Measurements from ENCODE around the gene SETD3. TPM values are rescaled to one million over a fixed set of nuclear protein-coding genes. Genes with fewer than 3 reads are reported as not detected.
A peak's percentile ranks its signal among the peaks of the same experiment; 100 is the strongest.

SETD3 gene
- total RNA-seq, 2 experiments from 2014 or later: 52.6 to 54.5 TPM

DNA sequence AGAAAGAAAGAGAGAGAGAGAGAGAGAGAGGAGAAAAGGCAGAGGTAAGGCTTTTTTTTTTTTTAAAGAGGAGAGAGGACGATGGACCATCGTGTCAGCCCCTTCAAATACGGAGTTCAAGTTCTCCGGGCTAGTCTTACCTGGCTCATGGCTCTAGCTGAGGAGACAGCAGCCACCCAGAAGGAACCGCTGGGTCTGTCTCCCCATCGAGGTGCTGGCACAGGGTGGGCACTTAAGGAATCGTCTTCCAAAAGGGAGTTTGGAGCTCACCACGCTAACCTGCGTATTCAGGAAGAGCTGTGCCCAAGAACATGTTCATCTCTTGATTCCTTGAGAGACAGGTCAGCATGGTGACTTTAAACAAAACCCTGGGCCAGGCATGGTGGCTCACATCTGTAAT lies 102.7 kb downstream of the SETD3 start:
- Mint-ChIP-seq H3K4me3 (no peak overlapping the region), H3K36me3 (no peaks in the 10 kb centered on the region), H3K4me1 (no peaks in the 10 kb centered on the region), H3K27me3 (peaks cover 38% of the 10 kb centered on the region), H3K9me3 (no peaks in the 10 kb centered on the region), H3K27ac (no peak overlapping the region)
- DNase-seq: no peak

DNA sequence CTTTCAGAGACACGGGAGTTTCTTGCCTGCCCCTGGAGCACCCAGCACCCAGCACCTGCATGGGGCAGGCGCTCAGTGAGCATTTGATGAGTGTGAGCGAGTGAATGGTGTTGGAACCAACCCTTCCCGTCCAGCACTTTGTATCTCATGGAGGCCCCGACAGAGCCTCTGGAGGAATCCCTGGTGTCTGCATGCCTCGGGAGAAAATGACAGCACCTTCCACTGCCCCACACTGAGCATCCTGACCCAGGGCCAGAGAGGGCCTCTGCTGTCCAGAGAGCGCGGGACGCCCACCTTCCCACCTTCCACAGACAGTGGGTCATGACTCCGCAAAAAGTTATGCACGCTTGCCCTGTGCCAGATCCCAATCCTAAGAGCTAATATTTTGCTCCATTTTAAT lies 105.7 kb downstream of the SETD3 start:
- Mint-ChIP-seq H3K4me1 (no peaks in the 10 kb centered on the region), H3K27me3 (peaks cover 31% of the 10 kb centered on the region), H3K9me3 (no peaks in the 10 kb centered on the region), H3K27ac (no peak overlapping the region), H3K36me3 (no peaks in the 10 kb centered on the region), H3K4me3 (no peak overlapping the region)
- DNase-seq: no peak

DNA sequence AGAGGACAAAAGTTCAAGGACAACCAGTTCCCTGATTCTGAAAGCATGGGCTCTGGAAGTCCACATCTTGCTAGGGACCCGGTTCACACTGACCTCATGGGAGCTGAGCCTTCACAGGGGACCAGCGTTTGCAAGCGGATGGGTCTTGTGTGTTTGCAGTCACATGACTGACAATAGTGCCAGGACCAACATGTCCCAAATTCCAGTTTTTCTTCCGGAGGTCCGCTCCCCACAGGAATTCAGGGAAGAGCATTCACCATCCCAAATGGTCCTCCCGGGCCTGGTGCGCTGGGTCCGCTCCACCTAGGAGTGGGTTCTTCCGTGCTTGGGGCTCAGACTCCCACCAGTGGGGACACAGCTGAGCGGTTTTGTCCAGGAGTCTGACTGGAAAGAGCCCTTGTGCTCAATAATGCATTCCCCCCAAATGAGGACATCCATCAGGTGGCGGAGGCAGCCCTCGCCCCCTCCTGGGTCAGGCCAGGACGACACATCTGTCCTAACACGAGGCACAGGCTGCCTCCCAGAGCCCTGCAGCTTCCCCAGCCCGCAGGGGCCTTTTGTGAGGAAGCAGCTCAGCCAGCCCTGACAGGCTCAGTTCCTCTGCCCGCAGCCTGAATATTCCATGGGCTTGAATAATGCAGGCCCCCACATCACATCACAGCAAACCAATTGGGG lies 116.9 kb downstream of the SETD3 start:
- no peak overlapping the region for H3K27ac Mint-ChIP-seq
- H3K9me3 Mint-ChIP-seq: no peaks in the 10 kb centered on the region
- H3K4me1 Mint-ChIP-seq: no peaks in the 10 kb centered on the region
- no peaks in the 10 kb centered on the region for H3K27me3 Mint-ChIP-seq
- no peak overlapping the region for H3K4me3 Mint-ChIP-seq
- no peak for DNase-seq
- H3K36me3 Mint-ChIP-seq: no peaks in the 10 kb centered on the region

GRCh38 chr14:99363051-99363450 lies 117.6 kb downstream of the SETD3 start:
- Mint-ChIP-seq H3K4me1 (no peaks in the 10 kb centered on the region), H3K27ac (no peak overlapping the region), H3K4me3 (no peak overlapping the region), H3K9me3 (no peaks in the 10 kb centered on the region), H3K36me3 (no peaks in the 10 kb centered on the region), H3K27me3 (no peaks in the 10 kb centered on the region)
- DNase-seq: no peak

GRCh38 chr14:99361596-99362215 lies 119.0 kb downstream of the SETD3 start:
- DNase-seq: no peak
- H3K36me3 Mint-ChIP-seq: no peaks in the 10 kb centered on the region
- H3K4me3 Mint-ChIP-seq: no peak overlapping the region
- H3K27ac Mint-ChIP-seq: no peak overlapping the region
- H3K4me1 Mint-ChIP-seq: no peaks in the 10 kb centered on the region
- H3K27me3 Mint-ChIP-seq: no peaks in the 10 kb centered on the region
- H3K9me3 Mint-ChIP-seq: no peaks in the 10 kb centered on the region

GRCh38 chr14:99360774-99361595 lies 119.7 kb downstream of the SETD3 start:
- DNase-seq: peak; percentile 14

DNA sequence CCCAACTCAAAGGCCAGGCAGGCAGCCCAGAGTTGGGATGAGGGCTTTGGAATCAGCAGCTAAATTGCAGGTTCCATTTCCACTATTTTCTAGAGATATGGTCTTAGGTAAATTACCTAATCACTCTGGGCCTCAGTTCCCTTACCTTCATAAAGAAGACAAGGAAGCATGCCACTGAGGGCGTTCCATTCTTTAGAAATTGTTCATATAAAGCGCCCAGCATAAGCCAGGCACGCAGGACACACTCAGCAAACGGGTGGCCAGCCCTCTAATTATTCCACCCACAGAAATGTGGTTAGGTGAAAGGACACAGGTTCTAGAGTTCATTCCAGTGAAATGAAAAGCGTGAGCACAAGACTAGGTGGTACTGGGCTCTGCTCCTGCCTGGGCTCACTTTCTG lies 120.8 kb downstream of the SETD3 start:
- H3K27me3 Mint-ChIP-seq: no peaks in the 10 kb centered on the region
- no peak for DNase-seq

More at GRCh38 chr14:99360774-99361595, 119.7 kb downstream of the SETD3 start:
- no peaks in the 10 kb centered on the region for H3K27me3 Mint-ChIP-seq
- no peak overlapping the region for H3K4me3 Mint-ChIP-seq
- H3K4me1 Mint-ChIP-seq: no peaks in the 10 kb centered on the region
- H3K27ac Mint-ChIP-seq: no peak overlapping the region
- no peaks in the 10 kb centered on the region for H3K36me3 Mint-ChIP-seq
- no peaks in the 10 kb centered on the region for H3K9me3 Mint-ChIP-seq

GRCh38 chr14:99357916-99358390 lies 122.7 kb downstream of the SETD3 start:
- Mint-ChIP-seq H3K4me1 (no peaks in the 10 kb centered on the region), H3K9me3 (no peaks in the 10 kb centered on the region), H3K4me3 (no peak overlapping the region), H3K27me3 (no peaks in the 10 kb centered on the region), H3K36me3 (no peaks in the 10 kb centered on the region), H3K27ac (no peak overlapping the region)
- DNase-seq: no peak

More for the DNA sequence above, 120.8 kb downstream of the SETD3 start:
- Mint-ChIP-seq H3K9me3 (no peaks in the 10 kb centered on the region), H3K36me3 (no peaks in the 10 kb centered on the region), H3K4me1 (no peaks in the 10 kb centered on the region), H3K27ac (no peak overlapping the region), H3K4me3 (no peak overlapping the region)

DNA sequence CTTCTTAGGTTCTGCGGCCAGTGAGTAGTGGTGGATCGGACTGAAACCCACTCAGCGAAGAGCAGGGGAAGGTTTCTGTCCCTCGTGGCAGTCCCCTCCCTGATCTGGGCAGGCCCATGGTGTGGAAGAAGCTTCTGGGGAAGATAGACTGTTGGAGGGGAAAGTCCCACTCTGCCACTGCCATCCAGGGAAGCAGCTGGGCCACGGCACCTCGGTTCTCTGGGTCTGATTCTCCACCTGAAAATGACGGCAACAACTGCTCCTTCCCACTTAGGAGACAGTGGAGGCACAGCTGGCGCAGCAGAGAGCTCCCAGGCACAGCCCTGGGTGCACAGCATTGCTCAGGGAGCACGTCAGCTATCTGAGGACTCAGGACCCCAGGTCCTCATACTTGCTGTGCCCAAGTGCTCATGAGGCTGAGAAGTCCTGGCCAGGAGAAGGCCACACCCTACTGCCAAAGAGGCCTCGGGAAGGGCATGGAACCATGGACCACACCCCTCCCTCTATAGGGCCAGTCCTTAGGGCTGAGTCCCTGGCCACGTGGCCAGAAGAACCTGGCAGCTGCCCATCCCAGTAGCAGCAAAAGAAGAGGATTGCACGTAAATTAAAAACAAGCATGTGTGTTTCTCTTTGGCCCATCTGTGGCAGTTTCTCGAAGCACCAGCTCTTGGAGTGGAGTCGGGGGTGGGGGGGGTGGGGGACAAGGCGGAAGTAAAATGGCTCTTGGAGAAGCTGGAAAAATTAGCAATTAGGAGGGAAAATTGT lies 123.3 kb downstream of the SETD3 start:
- Mint-ChIP-seq H3K36me3 (no peaks in the 10 kb centered on the region), H3K4me3 (no peak overlapping the region), H3K27me3 (no peaks in the 10 kb centered on the region), H3K27ac (no peak overlapping the region), H3K4me1 (no peaks in the 10 kb centered on the region), H3K9me3 (no peaks in the 10 kb centered on the region)
- DNase-seq: no peak

- Mint-ChIP-seq H3K4me1 (no peaks in the 10 kb centered on the region), H3K36me3 (no peaks in the 10 kb centered on the region), H3K27ac (no peak overlapping the region), H3K4me3 (no peak overlapping the region), H3K27me3 (peaks cover 5% of the 10 kb centered on the region), H3K9me3 (no peaks in the 10 kb centered on the region)
- no peak for DNase-seq
Measured at GRCh38 chr14:99356031-99356608, 124.5 kb downstream of the SETD3 start.

- no peak for DNase-seq
- peaks cover 5% of the 10 kb centered on the region for H3K27me3 Mint-ChIP-seq
- H3K36me3 Mint-ChIP-seq: no peaks in the 10 kb centered on the region
- H3K4me3 Mint-ChIP-seq: no peak overlapping the region
- no peak overlapping the region for H3K27ac Mint-ChIP-seq
- H3K4me1 Mint-ChIP-seq: no peaks in the 10 kb centered on the region
- H3K9me3 Mint-ChIP-seq: no peaks in the 10 kb centered on the region
Measured at GRCh38 chr14:99354166-99354875, 126.3 kb downstream of the SETD3 start.

GRCh38 chr14:99352688-99353280 lies 127.9 kb downstream of the SETD3 start:
- no peak for DNase-seq
- H3K27ac Mint-ChIP-seq: no peak overlapping the region
- peaks cover 5% of the 10 kb centered on the region for H3K27me3 Mint-ChIP-seq
- H3K4me3 Mint-ChIP-seq: no peak overlapping the region
- H3K9me3 Mint-ChIP-seq: no peaks in the 10 kb centered on the region
- H3K36me3 Mint-ChIP-seq: no peaks in the 10 kb centered on the region
- H3K4me1 Mint-ChIP-seq: no peaks in the 10 kb centered on the region

GRCh38 chr14:99351166-99352007 lies 129.3 kb downstream of the SETD3 start:
- no peak for DNase-seq
- H3K27me3 Mint-ChIP-seq: peaks cover 5% of the 10 kb centered on the region
- no peaks in the 10 kb centered on the region for H3K36me3 Mint-ChIP-seq
- no peaks in the 10 kb centered on the region for H3K9me3 Mint-ChIP-seq
- H3K4me3 Mint-ChIP-seq: no peak overlapping the region
- no peaks in the 10 kb centered on the region for H3K4me1 Mint-ChIP-seq
- no peak overlapping the region for H3K27ac Mint-ChIP-seq
